Measurements from ENCODE around the gene UGT1A8.
"Not testable (repeated sequence)": the region's sequence is repeated elsewhere in the genome, so short reads cannot be mapped to it uniquely, and the experiment has no call there.

The UGT1A8 gene

DNA sequence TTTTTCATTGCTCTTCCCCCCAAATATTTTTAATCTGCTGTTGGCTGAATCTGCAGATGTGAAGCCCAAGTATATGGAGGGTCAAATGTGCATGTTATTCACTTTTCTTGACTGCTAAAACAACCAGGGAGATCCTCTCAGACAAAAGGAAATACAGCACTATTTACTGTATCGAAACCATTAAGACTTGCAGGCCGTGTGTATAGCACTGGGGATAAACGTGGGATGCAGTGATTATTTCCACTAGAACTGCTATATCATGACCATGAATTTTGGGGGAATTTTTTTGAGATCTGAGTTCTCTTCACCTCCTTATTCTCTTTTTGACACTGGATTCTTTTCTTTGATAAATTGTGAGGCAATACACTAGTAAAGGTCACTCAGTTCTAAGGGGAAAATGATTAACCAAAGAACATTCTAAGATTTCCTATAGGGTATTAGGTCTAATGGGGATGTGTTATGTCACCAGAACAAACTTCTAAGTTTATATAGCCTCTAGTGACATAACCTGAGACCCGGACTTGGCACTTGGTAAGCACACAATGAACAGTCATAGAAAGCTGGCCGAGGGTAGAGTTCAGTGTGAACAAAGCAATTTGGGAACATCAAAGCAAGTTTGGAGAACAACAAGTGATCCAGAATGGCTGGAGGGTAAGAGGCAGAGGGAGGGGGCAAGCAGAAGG, 127.8 kb downstream of the UGT1A8 start:
- no peak for DNase-seq (ENCODE audit: low read depth)
- H3K4me3 ChIP-seq (ENCODE audit: low read depth, low read length), result no peak overlapping the region
- TF ChIP-seq, protein P1, sequence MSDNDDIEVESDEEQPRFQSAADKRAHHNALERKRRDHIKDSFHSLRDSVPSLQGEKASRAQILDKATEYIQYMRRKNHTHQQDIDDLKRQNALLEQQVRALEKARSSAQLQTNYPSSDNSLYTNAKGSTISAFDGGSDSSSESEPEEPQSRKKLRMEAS (IDR thresholded peaks at IDR 0.05; ENCODE audit: low read depth, low read length), result no peak
- TF ChIP-seq POLR2A (IDR thresholded peaks at IDR 0.05; ENCODE audit: extremely low read depth, insufficient read length), result no peak
- TF ChIP-seq, protein P2, sequence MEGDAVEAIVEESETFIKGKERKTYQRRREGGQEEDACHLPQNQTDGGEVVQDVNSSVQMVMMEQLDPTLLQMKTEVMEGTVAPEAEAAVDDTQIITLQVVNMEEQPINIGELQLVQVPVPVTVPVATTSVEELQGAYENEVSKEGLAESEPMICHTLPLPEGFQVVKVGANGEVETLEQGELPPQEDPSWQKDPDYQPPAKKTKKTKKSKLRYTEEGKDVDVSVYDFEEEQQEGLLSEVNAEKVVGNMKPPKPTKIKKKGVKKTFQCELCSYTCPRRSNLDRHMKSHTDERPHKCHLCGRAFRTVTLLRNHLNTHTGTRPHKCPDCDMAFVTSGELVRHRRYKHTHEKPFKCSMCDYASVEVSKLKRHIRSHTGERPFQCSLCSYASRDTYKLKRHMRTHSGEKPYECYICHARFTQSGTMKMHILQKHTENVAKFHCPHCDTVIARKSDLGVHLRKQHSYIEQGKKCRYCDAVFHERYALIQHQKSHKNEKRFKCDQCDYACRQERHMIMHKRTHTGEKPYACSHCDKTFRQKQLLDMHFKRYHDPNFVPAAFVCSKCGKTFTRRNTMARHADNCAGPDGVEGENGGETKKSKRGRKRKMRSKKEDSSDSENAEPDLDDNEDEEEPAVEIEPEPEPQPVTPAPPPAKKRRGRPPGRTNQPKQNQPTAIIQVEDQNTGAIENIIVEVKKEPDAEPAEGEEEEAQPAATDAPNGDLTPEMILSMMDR (IDR thresholded peaks at IDR 0.05; ENCODE audit: low read depth, low read length), result no peak
- TF ChIP-seq MYC (IDR thresholded peaks at IDR 0.05; ENCODE audit: low read depth, low read length), result no peak

- DNase-seq (ENCODE audit: low read depth); H3K4me3 ChIP-seq (ENCODE audit: low read depth, low read length): not testable (repeated sequence)
Measured at GRCh38 chr2:233745838-233746237, 128.4 kb downstream of the UGT1A8 start.

DNA sequence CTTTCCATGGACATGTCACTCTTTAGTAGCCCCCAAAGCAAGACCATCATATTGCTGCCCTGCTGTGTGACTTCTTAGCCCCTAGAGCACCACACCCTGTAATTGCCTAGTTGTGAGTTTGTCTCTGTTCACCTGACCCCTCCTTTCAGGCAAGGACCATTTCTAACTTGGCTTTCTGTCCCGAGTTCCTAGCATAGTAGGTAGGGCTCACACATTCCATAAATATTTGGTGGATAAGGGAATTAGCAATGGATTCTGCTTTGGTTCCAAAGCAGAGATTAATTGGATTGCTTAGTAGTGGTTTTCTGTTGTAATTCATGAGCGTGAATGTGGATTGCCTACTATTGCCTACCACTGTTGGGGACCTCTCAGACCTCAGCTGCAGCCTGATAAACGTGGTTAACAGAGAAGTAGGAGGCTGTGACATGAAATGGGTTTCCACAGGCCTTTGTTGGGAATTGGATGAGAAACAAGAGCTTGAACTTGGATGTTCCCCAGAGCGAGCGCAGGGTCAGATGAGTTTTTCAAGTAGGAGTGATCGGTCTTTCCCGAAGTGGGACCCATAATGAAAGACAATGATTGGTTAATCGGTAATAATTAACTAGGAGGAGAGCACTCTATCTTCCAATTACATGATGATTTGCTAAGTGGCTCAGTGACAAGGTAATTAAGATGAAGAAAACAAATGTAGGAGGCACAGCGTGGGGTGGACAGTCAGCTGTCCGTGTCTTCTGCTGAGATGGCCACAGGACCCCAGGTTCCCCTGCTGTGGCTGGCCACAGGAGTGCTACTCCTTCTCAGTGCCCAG, 129.2 kb downstream of the UGT1A8 start:
- no peak overlapping the region for H3K4me3 ChIP-seq (ENCODE audit: low read depth, low read length)
- DNase-seq (ENCODE audit: low read depth), result no peak
- TF ChIP-seq POLR2A (IDR thresholded peaks at IDR 0.05; ENCODE audit: extremely low read depth, insufficient read length) (no peak), MYC (IDR thresholded peaks at IDR 0.05; ENCODE audit: low read depth, low read length) (no peak)
- TF ChIP-seq, protein P1 (IDR thresholded peaks at IDR 0.05; ENCODE audit: low read depth, low read length), result no peak
- TF ChIP-seq, protein P2 (IDR thresholded peaks at IDR 0.05; ENCODE audit: low read depth, low read length), result no peak

GRCh38 chr2:233747283-233747544, 129.8 kb downstream of the UGT1A8 start:
- TF ChIP-seq POLR2A (IDR thresholded peaks at IDR 0.05; ENCODE audit: extremely low read depth, insufficient read length), result no peak
- H3K4me3 ChIP-seq (ENCODE audit: low read depth, low read length), result no peak overlapping the region
- no peak for DNase-seq (ENCODE audit: low read depth)

DNA sequence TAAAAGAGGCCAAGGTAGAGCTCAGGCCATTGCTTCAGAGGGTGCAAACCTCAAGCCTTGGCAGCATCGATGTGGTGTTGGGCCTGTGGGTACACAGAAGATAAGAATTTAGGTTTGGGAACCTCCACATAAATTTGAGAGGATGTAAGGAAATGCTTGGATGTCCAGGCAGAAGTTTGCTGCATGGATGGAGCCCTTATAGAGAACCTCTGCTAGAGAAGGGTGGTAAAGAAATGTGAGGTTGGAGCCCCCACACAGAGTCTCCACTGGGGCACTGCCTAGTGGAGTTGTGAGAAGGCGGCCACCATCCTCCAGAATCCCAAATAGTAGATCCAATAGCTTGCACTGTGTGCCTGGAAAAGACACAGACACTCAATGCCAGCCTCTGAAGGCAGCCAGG, 133.3 kb downstream of the UGT1A8 start:
- not testable (repeated sequence) for H3K4me3 ChIP-seq (ENCODE audit: low read depth, low read length); DNase-seq (ENCODE audit: low read depth)

DNA sequence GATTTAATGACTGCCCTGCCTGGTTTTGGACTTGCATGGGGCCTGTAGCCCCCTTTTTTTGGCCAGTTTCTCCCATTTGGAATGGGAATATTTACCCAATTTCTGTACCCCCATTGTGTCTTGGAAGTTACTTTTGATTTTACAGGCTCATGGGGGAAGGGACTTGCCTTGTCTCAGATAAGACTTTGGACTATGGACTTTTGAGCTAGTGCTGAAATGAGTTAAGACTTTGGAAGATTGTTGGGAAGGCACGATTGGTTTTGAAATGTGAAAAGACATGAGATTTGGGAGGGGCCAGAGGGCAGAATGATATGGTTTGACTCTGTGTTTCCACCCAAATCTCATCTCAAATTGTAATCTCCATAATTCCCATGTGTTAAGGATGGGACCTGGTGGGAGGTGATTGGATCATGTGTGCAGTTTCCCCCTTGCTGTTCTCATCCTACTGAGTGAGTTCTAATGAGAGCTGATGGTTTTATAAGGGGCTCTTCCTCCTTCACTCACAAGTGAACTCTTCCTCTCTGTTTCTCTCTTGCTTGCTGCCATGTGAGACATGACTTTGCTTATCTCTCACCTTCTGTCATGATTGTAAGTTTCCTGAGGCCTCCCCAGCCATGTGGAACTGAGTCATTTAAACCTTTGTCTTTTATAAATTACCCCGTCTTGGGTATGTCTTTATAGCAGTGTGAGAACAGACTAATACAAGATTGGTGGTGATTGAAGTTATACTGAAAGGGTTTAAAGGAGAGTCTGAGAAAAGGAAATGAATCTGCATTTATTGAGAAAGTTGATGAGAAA, 134.0 kb downstream of the UGT1A8 start:
- DNase-seq (ENCODE audit: low read depth); H3K4me3 ChIP-seq (ENCODE audit: low read depth, low read length): not testable (repeated sequence)

- DNase-seq (ENCODE audit: low read depth), result no peak
- no peak overlapping the region for H3K4me3 ChIP-seq (ENCODE audit: low read depth, low read length)
- TF ChIP-seq, protein P1 (IDR thresholded peaks at IDR 0.05; ENCODE audit: low read depth, low read length), result no peak
Measured at GRCh38 chr2:233754872-233755611, 137.6 kb downstream of the UGT1A8 start.

- H3K4me3 ChIP-seq (ENCODE audit: low read depth, low read length), result no peak overlapping the region
- TF ChIP-seq, protein P1 (IDR thresholded peaks at IDR 0.05; ENCODE audit: low read depth, low read length), result no peak
- TF ChIP-seq, protein P2 (IDR thresholded peaks at IDR 0.05; ENCODE audit: low read depth, low read length), result no peak
- no peak for TF ChIP-seq MYC (IDR thresholded peaks at IDR 0.05; ENCODE audit: low read depth, low read length)
- TF ChIP-seq POLR2A (IDR thresholded peaks at IDR 0.05; ENCODE audit: extremely low read depth, insufficient read length), result no peak
- no peak for DNase-seq (ENCODE audit: low read depth)
Measured at GRCh38 chr2:233756429-233757081, 139.1 kb downstream of the UGT1A8 start.
